Kidney tubule cell (primary cell): Measurements from ENCODE around the gene DENND4B.

Experiments
- DNase-seq: peaks from one replicate; pipeline ENCODE4 v3.0.0-alpha.2; 2018; ENCODE audit warnings: low spot score

DENND4B gene

GRCh38 chr1:153882296-153882912 is 64.1 kb downstream of the DENND4B start:
- no peak for DNase-seq

- DNase-seq, result no peak
Observed at GRCh38 chr1:153881751-153882150, 64.8 kb downstream of the DENND4B start.

- DNase-seq, result peak; percentile 97
Observed at GRCh38 chr1:153880962-153881361, 65.6 kb downstream of the DENND4B start.

GRCh38 chr1:153880024-153880423 is 66.5 kb downstream of the DENND4B start:
- no peak for DNase-seq
